ENCODE data around the gene RUNDC3A.

DNA sequence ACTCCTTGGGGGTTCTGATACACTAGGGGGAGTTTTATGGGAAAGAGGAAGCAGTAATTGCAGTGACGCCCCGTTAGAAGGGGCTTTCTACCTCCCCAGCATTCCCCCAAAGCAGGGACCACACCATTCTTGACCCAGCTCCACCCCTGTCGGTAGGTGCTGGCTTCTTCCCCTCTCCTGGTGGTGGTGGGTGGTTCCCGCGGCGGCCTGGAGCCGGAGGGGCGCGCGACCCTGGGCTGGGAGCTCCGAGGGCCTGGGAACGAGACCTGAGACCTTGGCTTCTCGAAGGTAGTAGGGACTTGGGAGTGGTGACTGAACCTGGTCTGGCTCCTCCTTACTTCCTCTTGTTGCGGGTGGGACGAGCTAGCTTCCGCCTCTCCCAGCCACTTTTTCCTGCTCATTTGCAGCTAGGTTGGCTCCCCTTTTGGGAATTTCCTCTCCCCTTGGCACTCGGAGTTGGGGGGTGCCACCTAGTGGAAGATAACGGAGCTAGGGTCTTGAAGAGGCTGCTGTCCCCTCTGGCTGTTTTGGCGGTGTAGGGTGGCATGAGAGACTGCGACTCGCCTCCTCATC lies 37.1 kb downstream of the RUNDC3A start:
- TF ChIP-seq, protein P1, sequence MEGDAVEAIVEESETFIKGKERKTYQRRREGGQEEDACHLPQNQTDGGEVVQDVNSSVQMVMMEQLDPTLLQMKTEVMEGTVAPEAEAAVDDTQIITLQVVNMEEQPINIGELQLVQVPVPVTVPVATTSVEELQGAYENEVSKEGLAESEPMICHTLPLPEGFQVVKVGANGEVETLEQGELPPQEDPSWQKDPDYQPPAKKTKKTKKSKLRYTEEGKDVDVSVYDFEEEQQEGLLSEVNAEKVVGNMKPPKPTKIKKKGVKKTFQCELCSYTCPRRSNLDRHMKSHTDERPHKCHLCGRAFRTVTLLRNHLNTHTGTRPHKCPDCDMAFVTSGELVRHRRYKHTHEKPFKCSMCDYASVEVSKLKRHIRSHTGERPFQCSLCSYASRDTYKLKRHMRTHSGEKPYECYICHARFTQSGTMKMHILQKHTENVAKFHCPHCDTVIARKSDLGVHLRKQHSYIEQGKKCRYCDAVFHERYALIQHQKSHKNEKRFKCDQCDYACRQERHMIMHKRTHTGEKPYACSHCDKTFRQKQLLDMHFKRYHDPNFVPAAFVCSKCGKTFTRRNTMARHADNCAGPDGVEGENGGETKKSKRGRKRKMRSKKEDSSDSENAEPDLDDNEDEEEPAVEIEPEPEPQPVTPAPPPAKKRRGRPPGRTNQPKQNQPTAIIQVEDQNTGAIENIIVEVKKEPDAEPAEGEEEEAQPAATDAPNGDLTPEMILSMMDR (IDR thresholded peaks at IDR 0.05): peak in 2 of 4 experiments; percentile 16 to 62
- no peak for TF ChIP-seq POLR2AphosphoS5 (IDR thresholded peaks at IDR 0.05)
- TF ChIP-seq POLR2A (IDR thresholded peaks at IDR 0.05): no peak

Measured in gastroesophageal sphincter (tissue), 3 donors.